WERI-Rb-1 (cell line): ENCODE measurements around the gene DPP8.

Source experiments
- DNase-seq: peaks from one replicate; pipeline ENCODE4 v3.0.0-alpha.2; 2020
- H3K27ac ChIP-seq: fragments of 250-450 bp; sonication (Bioruptor Pico); 2 replicates; pipeline ENCODE4 v1.5.1; 2020; ENCODE audit warnings: mild to moderate bottlenecking, moderate library complexity
- H3K27me3 ChIP-seq: fragments of 250-450 bp; sonication (Bioruptor Pico); 2 replicates; pipeline ENCODE4 v1.5.1; 2021; ENCODE audit warnings: mild to moderate bottlenecking, low read depth, moderate library complexity; ENCODE audit not compliant: insufficient read depth, severe bottlenecking
- H3K36me3 ChIP-seq: fragments of 250-450 bp; sonication (Bioruptor Pico); 2 replicates; pipeline ENCODE4 v1.5.1; 2020; ENCODE audit warnings: mild to moderate bottlenecking, moderate library complexity
- H3K4me3 ChIP-seq: 2 replicates; pipeline ENCODE4 v1.5.1; 2011; ENCODE audit warnings: low read depth, mild to moderate bottlenecking, control low read depth, low read length
- H3K9me3 ChIP-seq: fragments of 250-450 bp; sonication (Bioruptor Pico); 2 replicates; pipeline ENCODE4 v1.5.1; 2021; ENCODE audit warnings: mild to moderate bottlenecking, moderate library complexity; ENCODE audit not compliant: severe bottlenecking
- TF ChIP-seq, protein P1 (sequence below): IDR thresholded peaks from 2 replicates; pipeline ENCODE4 v1.5.1; 2011; ENCODE audit warnings: low read depth, mild to moderate bottlenecking, control low read depth, inconsistent platforms, low read length

The DPP8 gene

DNA sequence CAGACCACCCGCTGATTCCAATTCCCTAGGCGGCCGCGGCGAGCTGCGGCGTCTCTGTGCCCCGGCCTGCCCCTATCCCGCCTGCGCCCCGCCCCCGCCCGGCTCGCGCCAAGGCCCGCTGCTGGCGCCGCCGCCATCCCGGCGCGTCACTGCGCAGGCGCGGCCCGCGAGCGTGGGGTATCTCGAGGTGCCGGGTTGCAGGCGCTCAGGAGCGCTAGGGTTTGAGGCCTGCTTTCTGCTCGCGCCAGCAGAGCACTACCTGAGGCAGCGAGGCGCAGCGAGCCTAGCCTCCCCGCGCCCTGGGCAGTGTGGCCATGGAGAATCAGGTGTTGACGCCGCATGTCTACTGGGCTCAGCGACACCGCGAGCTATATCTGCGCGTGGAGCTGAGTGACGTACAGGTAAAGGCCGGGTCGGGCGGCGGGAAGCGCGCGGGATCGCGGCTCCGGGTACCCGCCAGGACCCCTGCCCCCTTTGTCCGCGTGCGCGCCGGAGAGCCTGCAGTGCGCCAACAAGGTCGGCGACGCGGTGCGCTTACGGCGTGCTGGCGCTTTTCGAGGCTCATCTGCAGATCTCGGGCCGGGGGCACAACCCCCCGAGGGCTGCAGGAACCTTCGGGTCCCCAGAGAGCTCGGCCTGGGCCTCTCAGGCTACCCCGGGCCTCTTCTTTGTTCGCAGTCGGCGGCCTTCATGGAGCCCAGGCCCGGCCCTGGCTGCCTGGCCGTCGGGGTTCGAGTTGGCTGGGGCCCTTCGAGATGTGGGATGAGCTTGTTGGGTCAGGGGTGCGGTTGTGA is 13.0 kb upstream of the DPP8 start, which contains the start of gene HACD3:
Gene HACD3 (plus strand): TSS at position 146 of the 794 bp plus-strand sequence. CDS start 169 bp downstream, at position 315.
- Histone ChIP-seq H3K9me3 (no peaks in the 10 kb centered on the region), H3K27me3 (no peaks in the 10 kb centered on the region), H3K27ac (peak within 1 kb of the TSS; percentile 93), H3K4me3 (peak within 1 kb of the TSS; percentile 88), H3K36me3 (peaks cover 27% of the 10 kb centered on the region)
- TF ChIP-seq, protein P1, sequence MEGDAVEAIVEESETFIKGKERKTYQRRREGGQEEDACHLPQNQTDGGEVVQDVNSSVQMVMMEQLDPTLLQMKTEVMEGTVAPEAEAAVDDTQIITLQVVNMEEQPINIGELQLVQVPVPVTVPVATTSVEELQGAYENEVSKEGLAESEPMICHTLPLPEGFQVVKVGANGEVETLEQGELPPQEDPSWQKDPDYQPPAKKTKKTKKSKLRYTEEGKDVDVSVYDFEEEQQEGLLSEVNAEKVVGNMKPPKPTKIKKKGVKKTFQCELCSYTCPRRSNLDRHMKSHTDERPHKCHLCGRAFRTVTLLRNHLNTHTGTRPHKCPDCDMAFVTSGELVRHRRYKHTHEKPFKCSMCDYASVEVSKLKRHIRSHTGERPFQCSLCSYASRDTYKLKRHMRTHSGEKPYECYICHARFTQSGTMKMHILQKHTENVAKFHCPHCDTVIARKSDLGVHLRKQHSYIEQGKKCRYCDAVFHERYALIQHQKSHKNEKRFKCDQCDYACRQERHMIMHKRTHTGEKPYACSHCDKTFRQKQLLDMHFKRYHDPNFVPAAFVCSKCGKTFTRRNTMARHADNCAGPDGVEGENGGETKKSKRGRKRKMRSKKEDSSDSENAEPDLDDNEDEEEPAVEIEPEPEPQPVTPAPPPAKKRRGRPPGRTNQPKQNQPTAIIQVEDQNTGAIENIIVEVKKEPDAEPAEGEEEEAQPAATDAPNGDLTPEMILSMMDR, result no peak
- DNase-seq, result peak; percentile 94

GRCh38 chr15:65529762-65530317 is 12.4 kb upstream of the DPP8 start:
- DNase-seq, result no peak
- Histone ChIP-seq H3K36me3 (peaks cover 20% of the 10 kb centered on the region), H3K27me3 (no peaks in the 10 kb centered on the region), H3K27ac (peak overlapping the region; percentile 93), H3K9me3 (no peaks in the 10 kb centered on the region), H3K4me3 (peak overlapping the region; percentile 25)
- TF ChIP-seq, protein P1, result no peak

DNA sequence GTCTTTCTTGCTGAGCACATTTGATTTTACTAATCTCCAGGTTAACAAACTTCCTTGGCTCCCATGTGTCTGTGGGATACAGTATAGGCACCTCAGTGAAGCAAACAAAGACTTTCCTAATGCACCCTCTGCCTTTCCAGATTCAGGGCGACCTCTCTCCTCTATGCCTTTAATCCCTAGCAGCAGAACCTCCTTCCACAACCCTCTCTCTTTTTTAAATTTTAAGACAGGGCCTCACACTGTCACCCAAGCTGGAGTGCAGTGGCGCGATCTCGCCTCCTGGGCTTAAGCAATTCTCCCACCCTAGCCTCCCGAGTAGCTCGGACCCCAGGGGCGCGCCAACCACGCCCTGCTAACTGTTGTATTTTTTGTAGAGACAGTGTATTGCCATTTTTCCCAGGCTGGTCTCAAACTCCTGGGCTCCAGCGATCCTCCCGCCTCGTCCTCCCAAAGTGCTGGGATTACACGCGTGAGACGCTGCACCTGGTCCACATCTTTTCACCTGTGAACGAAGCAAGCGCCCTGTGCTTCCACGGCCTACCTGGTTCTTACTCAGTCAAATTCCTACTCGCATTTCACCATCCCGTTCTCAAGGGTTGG is 11.1 kb upstream of the DPP8 start:
- H3K27ac ChIP-seq, result no peak overlapping the region
- no peak for DNase-seq
- TF ChIP-seq, protein P1, result no peak
- H3K4me3 ChIP-seq, result no peak overlapping the region
- H3K9me3 ChIP-seq, result no peaks in the 10 kb centered on the region
- H3K27me3 ChIP-seq, result no peaks in the 10 kb centered on the region
- peaks cover 12% of the 10 kb centered on the region for H3K36me3 ChIP-seq

DNA sequence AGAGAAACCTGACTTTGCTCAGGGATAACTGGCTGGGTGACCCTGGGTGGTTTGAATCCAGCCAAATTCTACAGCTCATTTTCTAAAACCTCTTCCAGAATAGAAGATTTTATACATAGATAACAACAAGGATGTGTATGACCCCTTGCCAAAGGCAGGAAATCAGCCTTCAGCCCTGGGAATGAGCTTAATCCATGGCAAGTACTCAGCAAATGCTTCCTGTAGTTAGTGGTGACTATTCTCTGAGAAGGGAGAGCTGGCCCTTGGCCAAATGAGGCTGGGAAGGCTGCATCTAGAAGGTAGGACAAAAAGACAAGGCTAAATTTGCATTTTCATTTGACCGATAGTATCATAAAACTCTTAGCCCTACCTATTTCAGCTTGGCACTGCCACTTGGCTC is 8.1 kb upstream of the DPP8 start:
- TF ChIP-seq, protein P1, result no peak
- Histone ChIP-seq H3K36me3 (peaks cover 2% of the 10 kb centered on the region), H3K9me3 (no peaks in the 10 kb centered on the region), H3K27ac (no peak overlapping the region), H3K4me3 (no peak overlapping the region), H3K27me3 (no peaks in the 10 kb centered on the region)
- no peak for DNase-seq

DNA sequence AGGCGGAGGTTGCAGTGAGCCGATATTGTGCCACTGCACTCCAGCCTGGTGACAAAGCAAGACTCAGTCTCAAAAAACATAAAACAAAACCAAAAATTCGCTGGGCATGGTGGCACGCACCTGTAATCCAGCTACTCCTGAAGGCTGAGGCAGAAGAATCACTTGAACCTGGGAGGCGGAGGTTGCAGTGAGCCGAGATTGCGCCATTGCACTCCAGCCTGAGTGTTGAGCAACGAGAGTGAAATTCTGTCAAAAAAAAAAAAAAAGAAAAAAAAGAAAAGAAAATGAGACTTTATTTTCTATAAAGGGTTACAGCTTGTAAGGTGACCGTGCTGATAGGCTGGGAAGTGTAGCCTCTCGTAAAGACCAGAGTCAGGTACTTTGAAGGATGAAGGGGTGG is 6.7 kb upstream of the DPP8 start:
- TF ChIP-seq, protein P1, result no peak
- no peaks in the 10 kb centered on the region for H3K36me3 ChIP-seq
- no peaks in the 10 kb centered on the region for H3K27me3 ChIP-seq
- DNase-seq, result no peak
- no peaks in the 10 kb centered on the region for H3K9me3 ChIP-seq
- H3K4me3 ChIP-seq, result no peak overlapping the region
- no peak overlapping the region for H3K27ac ChIP-seq
